Stimulated activated CD4-positive, alpha-beta T cell treated with anti-CD3 and anti-CD28 coated beads, Interleukin-1b, Interleukin-23, amount 100 ng/mL, for 4 hours (primary cell): ENCODE measurements around the gene ARL15.

Experiments
- DNase-seq, 2 donors: peaks; one replicate each; pipeline ENCODE4 v3.0.0-alpha.2; 2020; ENCODE audit warnings: low read depth in 2 of 2

Gene ARL15

GRCh38 chr5:54159153-54159892 lies 151.1 kb downstream of the ARL15 start:
- DNase-seq: no peak

- DNase-seq: no peak
Observed at GRCh38 chr5:54156577-54156976, 153.8 kb downstream of the ARL15 start.

GRCh38 chr5:54150841-54151240 lies 159.5 kb downstream of the ARL15 start:
- no peak for DNase-seq

GRCh38 chr5:54148858-54149257 lies 161.5 kb downstream of the ARL15 start:
- no peak for DNase-seq

GRCh38 chr5:54148067-54148845 lies 162.1 kb downstream of the ARL15 start:
- no peak for DNase-seq

DNA sequence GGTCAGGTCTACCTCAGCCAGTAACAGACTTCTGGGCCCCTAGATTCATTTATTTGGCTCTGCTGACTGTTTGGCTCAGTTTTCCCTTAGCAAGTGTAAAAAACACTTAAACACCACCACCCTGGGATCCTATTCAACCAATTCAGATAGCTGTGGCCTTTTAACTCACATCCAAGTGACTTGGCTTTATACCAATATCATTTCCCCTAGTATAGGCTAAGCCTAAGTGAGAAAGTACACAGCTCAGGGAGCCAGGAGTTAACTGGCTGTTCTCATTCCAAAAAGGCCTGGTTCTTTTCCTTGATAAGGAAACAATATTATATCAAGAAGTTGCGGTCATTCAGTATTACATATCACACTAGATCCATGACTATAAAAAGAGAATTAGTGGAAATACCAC lies 163.5 kb downstream of the ARL15 start:
- DNase-seq: no peak

DNA sequence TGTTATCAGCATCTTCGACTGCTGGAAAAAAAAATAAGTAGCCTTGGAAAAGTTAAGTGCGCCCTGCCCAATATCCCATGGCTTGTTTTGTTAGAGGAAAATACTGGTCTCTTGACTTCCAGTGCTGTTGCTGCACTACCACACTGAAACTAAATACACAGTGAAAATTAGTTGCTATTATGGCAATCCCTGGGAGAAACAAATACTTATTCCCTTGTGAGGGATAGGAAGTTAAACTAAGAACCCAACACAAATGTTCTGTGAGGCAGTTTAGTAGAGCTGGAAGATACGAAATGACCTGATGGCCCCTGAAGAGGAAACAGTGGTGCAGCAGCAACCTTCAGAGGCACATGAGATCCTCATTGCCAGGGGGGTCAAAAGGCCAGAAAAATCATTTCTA lies 164.0 kb downstream of the ARL15 start:
- DNase-seq: no peak

DNA sequence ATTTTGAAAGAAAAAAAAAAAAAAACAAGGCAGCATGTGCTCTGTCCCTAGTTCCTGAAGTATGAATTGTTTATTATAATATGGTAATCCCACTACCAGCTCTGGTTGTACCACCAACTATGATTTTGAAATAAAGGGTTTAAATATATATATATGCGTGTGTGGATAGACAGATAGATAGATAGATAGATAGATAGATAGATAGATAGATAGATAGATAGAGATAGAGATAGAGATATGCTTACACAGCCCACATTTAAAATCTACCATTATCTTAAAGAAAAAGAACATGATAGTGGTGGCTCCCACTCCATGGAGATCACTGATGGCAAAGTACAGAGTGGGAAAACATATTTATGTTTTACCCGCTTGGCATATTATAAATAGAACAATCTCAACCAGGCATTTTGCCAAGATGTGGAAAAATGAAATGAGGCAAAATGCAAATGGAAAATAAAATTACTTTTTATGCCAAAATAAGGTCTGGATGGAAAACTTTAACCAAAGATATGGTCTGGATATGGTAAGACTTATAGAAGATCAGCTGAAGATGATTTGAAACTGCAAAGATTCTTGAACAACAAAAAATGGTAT lies 170.0 kb downstream of the ARL15 start:
- no peak for DNase-seq

DNA sequence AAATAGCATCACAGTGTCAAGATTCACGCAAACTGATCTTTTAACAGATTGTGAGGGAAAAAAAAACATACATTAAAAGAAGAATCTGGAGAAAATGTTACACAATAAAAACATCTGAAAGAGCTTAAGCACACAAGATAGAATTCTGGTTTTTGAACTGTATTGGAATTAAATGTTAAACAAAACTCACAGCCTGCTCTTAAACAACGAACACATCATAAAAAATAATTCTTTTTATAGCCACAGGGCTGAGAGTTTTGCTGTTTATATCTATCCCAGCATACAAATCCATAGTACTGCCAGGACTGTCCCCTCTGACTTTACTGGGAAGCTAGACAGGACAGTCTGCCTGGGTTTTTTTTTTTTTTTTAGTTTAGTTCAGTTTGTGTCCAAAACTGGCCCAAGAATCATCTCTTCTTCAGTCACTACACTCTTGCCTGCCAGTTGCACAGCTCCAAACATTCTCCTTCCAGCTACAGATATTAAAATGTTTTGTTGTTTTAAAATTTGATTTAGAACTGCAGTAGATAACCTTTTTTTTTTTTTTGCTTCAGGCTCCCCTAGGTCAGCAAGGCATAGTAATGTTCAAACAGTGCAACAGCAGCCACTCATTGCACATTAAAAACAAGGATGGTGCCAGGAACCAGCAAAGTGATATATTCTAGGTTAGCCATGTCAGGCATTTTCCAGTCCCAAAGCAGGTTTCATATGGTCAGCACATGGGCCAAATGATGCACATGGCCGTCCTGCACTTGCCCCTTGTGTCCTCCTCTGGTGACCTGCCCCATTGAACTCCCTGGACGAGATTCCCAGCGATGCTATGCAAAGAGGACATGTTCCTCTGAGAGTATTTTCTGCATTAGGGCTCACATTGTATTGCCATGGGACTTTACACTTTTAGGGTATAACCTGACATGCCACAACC lies 173.6 kb downstream of the ARL15 start:
- DNase-seq: no peak

GRCh38 chr5:54135042-54135441 lies 175.3 kb downstream of the ARL15 start:
- DNase-seq: no peak

DNA sequence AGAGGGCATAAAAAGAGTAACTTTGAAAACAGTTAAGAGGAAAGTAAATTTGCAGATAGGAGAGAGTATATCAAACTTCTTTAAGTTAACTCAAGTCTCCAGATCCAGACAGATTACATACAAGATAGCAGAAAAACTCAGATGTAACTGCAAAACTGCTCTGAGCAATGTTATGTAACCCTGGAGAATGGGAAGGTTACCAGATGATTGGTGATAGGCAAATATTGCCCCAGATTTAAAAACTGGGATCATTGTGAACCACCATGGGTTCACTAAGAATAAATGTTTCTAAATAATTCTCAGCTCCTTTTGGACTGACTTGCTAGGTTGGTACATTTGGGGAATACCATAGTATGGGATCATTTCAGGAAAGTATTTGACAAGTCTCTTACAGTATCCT lies 176.5 kb downstream of the ARL15 start:
- no peak for DNase-seq

- no peak for DNase-seq
Observed at GRCh38 chr5:54120473-54120872, 189.9 kb downstream of the ARL15 start.

DNA sequence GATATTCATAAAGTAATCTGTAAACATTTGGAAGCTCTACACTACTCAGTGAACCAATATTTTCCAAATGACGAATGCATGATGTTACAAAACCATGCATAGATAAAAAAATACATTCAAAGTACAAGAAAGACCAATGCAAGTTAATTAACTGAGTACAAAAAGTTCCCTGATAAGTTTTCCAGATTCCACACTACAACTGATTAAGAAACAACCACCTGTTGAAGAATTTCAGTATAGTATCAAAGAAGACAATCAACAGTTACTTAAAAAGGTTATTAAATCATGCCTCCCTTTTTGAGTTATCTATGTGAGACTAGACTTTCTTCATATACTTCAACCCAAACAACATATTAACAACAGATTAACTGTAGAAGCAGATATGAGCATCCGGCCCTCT lies 192.4 kb downstream of the ARL15 start:
- no peak for DNase-seq

DNA sequence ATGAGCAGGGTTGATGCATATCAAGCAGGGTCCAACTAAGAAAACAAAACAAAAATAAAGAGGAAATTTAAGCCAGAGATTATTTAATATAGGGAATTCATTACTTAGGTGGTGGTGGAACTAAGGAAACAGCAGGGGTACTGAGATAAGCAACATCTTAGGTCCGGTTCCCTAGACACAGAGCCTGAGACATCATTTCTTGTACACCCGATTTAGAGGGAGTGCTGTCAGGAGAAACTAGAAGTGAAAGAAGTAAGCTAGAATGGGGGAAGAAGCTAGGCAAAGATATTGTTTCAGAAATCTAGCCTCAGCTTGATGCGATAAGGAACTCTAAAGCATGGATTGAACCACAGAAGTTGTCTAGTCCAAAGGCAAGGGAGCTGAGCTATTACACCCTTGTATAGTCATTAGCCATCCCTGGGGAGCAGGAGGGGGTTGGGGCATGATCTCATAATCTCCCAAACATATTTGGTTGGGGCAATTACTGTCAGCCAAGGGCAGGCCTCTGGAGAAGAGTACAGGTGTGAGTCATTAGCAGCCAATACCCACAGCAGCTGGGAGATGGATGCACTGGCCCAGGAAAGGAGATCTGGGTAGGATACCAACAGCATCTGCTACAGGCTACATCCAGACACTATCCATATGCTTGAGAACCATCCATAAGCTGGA lies 194.5 kb downstream of the ARL15 start:
- no peak for DNase-seq

DNA sequence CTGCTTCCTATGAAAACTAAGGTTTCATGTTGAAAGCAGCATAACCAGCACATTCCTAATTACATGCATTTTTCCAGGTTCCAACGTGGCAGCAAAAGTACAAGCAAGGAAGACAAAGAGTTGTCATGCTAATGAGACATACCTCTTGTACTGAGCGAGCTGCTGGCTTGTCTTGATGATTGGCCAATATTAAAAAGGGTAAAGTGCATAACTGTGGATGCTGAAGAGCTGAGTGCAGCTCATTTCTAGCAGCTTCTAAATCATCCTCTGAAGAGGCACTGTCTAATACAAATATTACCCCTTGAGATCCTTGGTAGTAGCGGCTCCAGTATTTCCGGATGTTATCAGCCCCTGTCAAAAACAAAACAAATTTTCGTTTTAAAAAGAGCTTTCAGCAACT lies 197.3 kb downstream of the ARL15 start:
- no peak for DNase-seq

GRCh38 chr5:54109626-54110330 lies 200.6 kb downstream of the ARL15 start:
- no peak for DNase-seq

DNA sequence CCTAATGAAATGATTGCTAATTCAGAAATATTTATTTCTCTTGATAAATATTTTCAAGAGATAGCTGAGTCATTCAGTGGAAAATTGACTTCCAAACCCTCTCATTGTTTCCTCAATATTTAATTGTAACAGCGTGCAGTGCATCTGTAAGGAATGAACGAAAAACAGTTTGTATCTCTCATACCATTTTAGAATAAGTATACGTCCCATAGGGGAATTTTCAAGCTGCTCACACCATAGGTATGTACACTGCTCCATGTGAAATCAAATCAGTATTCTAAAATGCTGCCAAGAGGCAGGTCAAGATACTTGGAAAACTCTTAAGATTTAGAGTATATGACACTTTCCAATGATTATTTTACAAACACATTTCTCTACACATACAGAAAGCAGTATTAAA lies 202.2 kb downstream of the ARL15 start:
- no peak for DNase-seq

GRCh38 chr5:54103871-54104270 lies 206.5 kb downstream of the ARL15 start:
- DNase-seq: no peak

DNA sequence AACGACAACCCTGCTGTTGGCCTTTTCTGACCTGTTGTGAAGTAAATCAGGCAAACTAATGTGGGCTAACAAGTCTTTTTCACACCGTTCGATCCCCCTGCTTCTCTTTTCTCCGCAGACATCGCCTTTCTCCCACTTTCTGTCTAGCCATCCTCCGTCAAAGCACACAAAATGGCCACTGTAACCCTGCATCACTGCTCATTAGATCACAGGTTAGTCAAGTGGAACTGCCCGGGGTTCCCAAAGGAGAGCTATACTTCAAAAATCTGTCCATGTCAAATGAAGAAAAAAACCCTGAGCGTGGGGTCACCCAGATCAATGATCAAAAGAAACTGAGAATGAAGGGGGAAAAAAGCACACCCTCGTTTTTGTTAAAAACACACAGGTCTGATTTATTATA lies 212.1 kb downstream of the ARL15 start:
- DNase-seq: no peak

DNA sequence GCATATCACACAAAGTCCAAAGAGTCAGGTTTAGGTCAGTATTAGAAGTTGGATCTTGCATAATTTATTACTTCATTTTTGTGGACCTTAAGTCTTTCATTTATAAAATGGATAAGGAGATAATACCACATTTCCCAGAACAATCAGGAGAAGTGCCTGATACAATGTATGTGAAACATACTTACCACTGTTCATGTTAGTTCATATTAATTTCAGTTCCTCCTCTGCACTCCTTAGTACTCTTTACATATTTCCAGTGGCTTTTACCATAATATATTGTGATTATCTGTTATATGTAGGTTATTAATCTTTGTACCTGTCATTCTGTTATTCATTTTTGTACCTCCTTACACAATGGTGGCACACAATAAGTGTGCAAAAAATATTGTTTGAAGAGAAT lies 214.4 kb downstream of the ARL15 start:
- DNase-seq: no peak

DNA sequence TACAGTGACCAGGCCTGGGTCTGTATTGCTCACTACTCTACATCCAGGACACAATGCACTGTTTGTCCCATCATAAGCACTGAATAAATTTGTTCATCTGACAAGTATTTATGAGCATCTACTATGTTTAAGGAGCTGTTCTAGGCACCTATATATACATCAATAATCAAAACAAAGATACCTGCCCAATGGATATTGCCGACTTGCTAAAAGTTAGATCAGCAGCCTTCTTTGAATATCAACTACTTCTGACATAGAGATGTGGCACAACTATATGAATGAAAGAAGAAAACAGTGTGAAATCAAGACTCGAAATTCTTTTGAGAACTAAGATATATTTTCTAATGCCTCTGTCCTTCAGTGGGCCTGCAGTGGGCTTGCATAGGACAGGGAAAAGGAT lies 215.7 kb downstream of the ARL15 start:
- DNase-seq: no peak
